HEK293 (cell line): ENCODE results near the gene PHLDB3.
A peak's percentile ranks its signal among the peaks of the same experiment; 100 is the strongest.

Source experiments
- GLIS1 ChIP-seq: fragments of 450-650 bp; formaldehyde crosslinking; IDR thresholded peaks from 2 replicates; pipeline ENCODE4 v1.5.1; 2016; ENCODE audit warnings: missing biosample characterization, missing genetic modification characterization
- HOXA7 ChIP-seq: sonication (generic); formaldehyde crosslinking; IDR thresholded peaks from 2 replicates; pipeline ENCODE4 v1.8.1; 2022; ENCODE audit warnings: missing genetic modification reagents, borderline replicate concordance
- KLF8 ChIP-seq: fragments of 450-650 bp; formaldehyde crosslinking; IDR thresholded peaks from 2 replicates; pipeline ENCODE4 v1.5.1; 2016; ENCODE audit warnings: missing biosample characterization, missing genetic modification characterization
- OSR2 ChIP-seq: fragments of 450-650 bp; formaldehyde crosslinking; IDR thresholded peaks from 2 replicates; pipeline ENCODE4 v1.5.1; 2016; ENCODE audit warnings: missing biosample characterization, missing genetic modification characterization
- SP2 ChIP-seq: fragments of 450-650 bp; formaldehyde crosslinking; IDR thresholded peaks from 2 replicates; pipeline ENCODE4 v1.5.1; 2016; ENCODE audit warnings: missing biosample characterization, missing genetic modification characterization
- TRIM28 ChIP-seq: IDR thresholded peaks from 2 replicates; pipeline ENCODE4 v1.6.1; 2011; ENCODE audit warnings: low read length, control low read depth, borderline replicate concordance
- ZFP37 ChIP-seq: fragments of 450-650 bp; formaldehyde crosslinking; IDR thresholded peaks from 2 replicates; pipeline ENCODE4 v1.5.1; 2016; ENCODE audit warnings: missing biosample characterization, missing genetic modification characterization
- ZNF10 ChIP-seq: fragments of 450-650 bp; formaldehyde crosslinking; IDR thresholded peaks from 2 replicates; pipeline ENCODE4 v1.5.1; 2017; ENCODE audit warnings: missing biosample characterization, missing genetic modification characterization
- ZNF174 ChIP-seq: fragments of 450-650 bp; formaldehyde crosslinking; IDR thresholded peaks from 2 replicates; pipeline ENCODE4 v1.5.0; 2017; ENCODE audit warnings: missing biosample characterization, mild to moderate bottlenecking, missing genetic modification characterization
- ZNF175 ChIP-seq: fragments of 450-650 bp; formaldehyde crosslinking; IDR thresholded peaks from 2 replicates; pipeline ENCODE4 v1.5.1; 2016; ENCODE audit warnings: missing biosample characterization, missing genetic modification characterization
- ZNF202 ChIP-seq: fragments of 450-650 bp; formaldehyde crosslinking; IDR thresholded peaks from 2 replicates; pipeline ENCODE4 v1.5.1; 2016; ENCODE audit warnings: missing biosample characterization, missing genetic modification characterization, borderline replicate concordance
- ZNF211 ChIP-seq: fragments of 450-650 bp; formaldehyde crosslinking; IDR thresholded peaks from 2 replicates; pipeline ENCODE4 v1.5.1; 2016; ENCODE audit warnings: low read depth, missing biosample characterization, missing genetic modification characterization
- ZNF324 ChIP-seq: fragments of 450-650 bp; formaldehyde crosslinking; IDR thresholded peaks from 2 replicates; pipeline ENCODE4 v1.5.1; 2016; ENCODE audit warnings: missing biosample characterization, missing genetic modification characterization
- ZNF341 ChIP-seq: fragments of 450-650 bp; formaldehyde crosslinking; IDR thresholded peaks from 2 replicates; pipeline ENCODE4; 2016; ENCODE audit warnings: low read depth, missing biosample characterization, missing genetic modification characterization
- ZNF37A ChIP-seq: fragments of 450-650 bp; IDR thresholded peaks from 2 replicates; pipeline ENCODE4 v1.5.1; 2018; ENCODE audit warnings: missing biosample characterization, missing genetic modification characterization
- ZNF621 ChIP-seq: fragments of 450-650 bp; formaldehyde crosslinking; IDR thresholded peaks from 2 replicates; pipeline ENCODE4 v1.5.1; 2017; ENCODE audit warnings: missing biosample characterization, missing genetic modification characterization
- ZNF623 ChIP-seq: fragments of 450-650 bp; formaldehyde crosslinking; IDR thresholded peaks from 2 replicates; pipeline ENCODE4 v1.5.1; 2016; ENCODE audit warnings: missing biosample characterization, missing genetic modification characterization
- ZNF660 ChIP-seq: fragments of 450-650 bp; IDR thresholded peaks from 2 replicates; pipeline ENCODE4 v1.5.1; 2018; ENCODE audit warnings: missing biosample characterization, mild to moderate bottlenecking, missing genetic modification characterization
- ZNF76 ChIP-seq: fragments of 450-650 bp; formaldehyde crosslinking; IDR thresholded peaks from 2 replicates; pipeline ENCODE4; 2016; ENCODE audit warnings: low read depth, missing biosample characterization, missing genetic modification characterization, borderline replicate concordance
- ZNF777 ChIP-seq: fragments of 450-650 bp; formaldehyde crosslinking; IDR thresholded peaks from 2 replicates; pipeline ENCODE4 v1.5.1; 2017; ENCODE audit warnings: missing biosample characterization, missing genetic modification characterization, borderline replicate concordance
- TF ChIP-seq, protein P1 (sequence below): fragments of 450-650 bp; formaldehyde crosslinking; IDR thresholded peaks from 2 replicates; pipeline ENCODE4 v1.5.1; 2016; ENCODE audit warnings: missing biosample characterization, missing genetic modification characterization
- TF ChIP-seq, protein P2 (sequence below): fragments of 450-650 bp; formaldehyde crosslinking; IDR thresholded peaks from 2 replicates; pipeline ENCODE4 v1.5.1; 2017; ENCODE audit warnings: missing biosample characterization, missing genetic modification characterization
- TF ChIP-seq, protein P3 (sequence below): fragments of 450-650 bp; formaldehyde crosslinking; IDR thresholded peaks from 2 replicates; pipeline ENCODE4 v1.5.1; 2016; ENCODE audit warnings: missing biosample characterization, missing genetic modification characterization, low read depth
- TF ChIP-seq, protein P4 (sequence below): fragments of 450-650 bp; formaldehyde crosslinking; IDR thresholded peaks from 2 replicates; pipeline ENCODE4 v1.5.1; 2016; ENCODE audit warnings: missing biosample characterization, missing genetic modification characterization
- TF ChIP-seq, protein P5 (sequence below): fragments of 450-650 bp; formaldehyde crosslinking; IDR thresholded peaks from 2 replicates; pipeline ENCODE4 v1.5.1; 2016; ENCODE audit warnings: missing biosample characterization, missing genetic modification characterization
- TF ChIP-seq, protein P6 (sequence below): fragments of 450-650 bp; formaldehyde crosslinking; IDR thresholded peaks from 2 replicates; pipeline ENCODE4 v1.5.1; 2016; ENCODE audit warnings: missing biosample characterization, missing genetic modification characterization
- TF ChIP-seq, protein P7 (sequence below): fragments of 450-650 bp; formaldehyde crosslinking; IDR thresholded peaks from 2 replicates; pipeline ENCODE4 v1.5.1; 2017; ENCODE audit warnings: missing biosample characterization, missing genetic modification characterization

PHLDB3 gene

DNA sequence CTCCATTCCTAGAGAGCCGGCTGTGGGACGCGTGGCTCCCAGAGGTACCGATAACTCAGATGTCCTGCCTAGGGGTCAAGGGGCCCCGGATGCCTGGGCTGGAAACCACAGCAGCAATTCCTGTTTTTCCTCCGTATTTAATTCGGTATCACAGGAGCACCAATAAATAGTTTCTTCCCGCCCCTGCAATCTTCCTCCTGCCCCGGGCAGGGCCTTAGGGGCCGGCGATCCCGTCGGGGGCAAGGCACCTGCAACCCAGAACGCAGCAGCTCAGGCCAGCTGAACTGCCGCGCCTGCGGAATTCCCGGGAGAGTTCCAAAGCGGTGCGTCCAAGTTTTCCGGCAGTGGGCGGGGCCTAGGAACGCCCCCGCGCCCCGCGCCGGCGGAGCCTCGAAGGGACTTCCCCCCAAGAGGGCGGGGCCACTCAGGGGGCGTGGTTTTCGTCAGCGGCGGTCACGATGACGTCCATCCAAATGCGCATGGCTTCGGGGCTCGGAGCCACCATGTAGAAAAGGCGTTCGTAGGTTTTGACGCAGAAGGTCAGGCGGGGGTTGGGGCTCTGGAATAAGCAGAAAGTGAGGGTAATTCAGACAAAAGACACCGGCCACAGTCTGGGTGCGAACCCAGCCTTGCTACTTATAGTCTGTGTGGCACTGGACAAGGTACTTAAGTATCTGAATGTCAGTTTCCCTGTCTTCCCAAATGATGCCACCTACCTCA lies 29.4 kb downstream of the PHLDB3 start (continued):
- TF ChIP-seq, protein P1, sequence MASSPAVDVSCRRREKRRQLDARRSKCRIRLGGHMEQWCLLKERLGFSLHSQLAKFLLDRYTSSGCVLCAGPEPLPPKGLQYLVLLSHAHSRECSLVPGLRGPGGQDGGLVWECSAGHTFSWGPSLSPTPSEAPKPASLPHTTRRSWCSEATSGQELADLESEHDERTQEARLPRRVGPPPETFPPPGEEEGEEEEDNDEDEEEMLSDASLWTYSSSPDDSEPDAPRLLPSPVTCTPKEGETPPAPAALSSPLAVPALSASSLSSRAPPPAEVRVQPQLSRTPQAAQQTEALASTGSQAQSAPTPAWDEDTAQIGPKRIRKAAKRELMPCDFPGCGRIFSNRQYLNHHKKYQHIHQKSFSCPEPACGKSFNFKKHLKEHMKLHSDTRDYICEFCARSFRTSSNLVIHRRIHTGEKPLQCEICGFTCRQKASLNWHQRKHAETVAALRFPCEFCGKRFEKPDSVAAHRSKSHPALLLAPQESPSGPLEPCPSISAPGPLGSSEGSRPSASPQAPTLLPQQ (tag by site-specific recombination) = peak; percentile 58
- TF ChIP-seq KLF8 (tag by site-specific recombination) (peak; percentile 96), ZNF76 (0 out of 2 replicates have a peak, but pooled peaks have one; percentile 9), ZNF621 (tag by site-specific recombination) (no peak), ZNF37A (tag by site-specific recombination) (no peak), ZFP37 (tag by site-specific recombination) (no peak; the same call in 1 of the 2 replicates), ZNF660 (peak; percentile 84), ZNF211 (tag by site-specific recombination) (no peak), ZNF174 (tag by site-specific recombination) (no peak), SP2 (tag by site-specific recombination) (peak; percentile 99), HOXA7 (CRISPR knock-in tag) (no peak), ZNF175 (tag by site-specific recombination) (no peak), ZNF10 (tag by site-specific recombination) (0 out of 2 replicates have a peak, but pooled peaks have one; percentile 34), OSR2 (tag by site-specific recombination) (no peak), ZNF341 (tag by site-specific recombination) (peak; percentile 43; the same call in 1 of the 2 replicates), ZNF202 (tag by site-specific recombination) (no peak), ZNF777 (tag by site-specific recombination) (peak; percentile 88), TRIM28 (no peak), GLIS1 (tag by site-specific recombination) (peak; percentile 19; the same call in 1 of the 2 replicates), ZNF324 (tag by site-specific recombination) (0 out of 2 replicates have a peak, but pooled peaks have one; percentile 41), ZNF623 (tag by site-specific recombination) (no peak)
- TF ChIP-seq, protein P2, sequence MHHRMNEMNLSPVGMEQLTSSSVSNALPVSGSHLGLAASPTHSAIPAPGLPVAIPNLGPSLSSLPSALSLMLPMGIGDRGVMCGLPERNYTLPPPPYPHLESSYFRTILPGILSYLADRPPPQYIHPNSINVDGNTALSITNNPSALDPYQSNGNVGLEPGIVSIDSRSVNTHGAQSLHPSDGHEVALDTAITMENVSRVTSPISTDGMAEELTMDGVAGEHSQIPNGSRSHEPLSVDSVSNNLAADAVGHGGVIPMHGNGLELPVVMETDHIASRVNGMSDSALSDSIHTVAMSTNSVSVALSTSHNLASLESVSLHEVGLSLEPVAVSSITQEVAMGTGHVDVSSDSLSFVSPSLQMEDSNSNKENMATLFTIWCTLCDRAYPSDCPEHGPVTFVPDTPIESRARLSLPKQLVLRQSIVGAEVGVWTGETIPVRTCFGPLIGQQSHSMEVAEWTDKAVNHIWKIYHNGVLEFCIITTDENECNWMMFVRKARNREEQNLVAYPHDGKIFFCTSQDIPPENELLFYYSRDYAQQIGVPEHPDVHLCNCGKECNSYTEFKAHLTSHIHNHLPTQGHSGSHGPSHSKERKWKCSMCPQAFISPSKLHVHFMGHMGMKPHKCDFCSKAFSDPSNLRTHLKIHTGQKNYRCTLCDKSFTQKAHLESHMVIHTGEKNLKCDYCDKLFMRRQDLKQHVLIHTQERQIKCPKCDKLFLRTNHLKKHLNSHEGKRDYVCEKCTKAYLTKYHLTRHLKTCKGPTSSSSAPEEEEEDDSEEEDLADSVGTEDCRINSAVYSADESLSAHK = peak; percentile 76
- TF ChIP-seq, protein P3, sequence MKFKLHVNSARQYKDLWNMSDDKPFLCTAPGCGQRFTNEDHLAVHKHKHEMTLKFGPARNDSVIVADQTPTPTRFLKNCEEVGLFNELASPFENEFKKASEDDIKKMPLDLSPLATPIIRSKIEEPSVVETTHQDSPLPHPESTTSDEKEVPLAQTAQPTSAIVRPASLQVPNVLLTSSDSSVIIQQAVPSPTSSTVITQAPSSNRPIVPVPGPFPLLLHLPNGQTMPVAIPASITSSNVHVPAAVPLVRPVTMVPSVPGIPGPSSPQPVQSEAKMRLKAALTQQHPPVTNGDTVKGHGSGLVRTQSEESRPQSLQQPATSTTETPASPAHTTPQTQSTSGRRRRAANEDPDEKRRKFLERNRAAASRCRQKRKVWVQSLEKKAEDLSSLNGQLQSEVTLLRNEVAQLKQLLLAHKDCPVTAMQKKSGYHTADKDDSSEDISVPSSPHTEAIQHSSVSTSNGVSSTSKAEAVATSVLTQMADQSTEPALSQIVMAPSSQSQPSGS (tag by site-specific recombination) = peak; percentile 93
- TF ChIP-seq, protein P4, sequence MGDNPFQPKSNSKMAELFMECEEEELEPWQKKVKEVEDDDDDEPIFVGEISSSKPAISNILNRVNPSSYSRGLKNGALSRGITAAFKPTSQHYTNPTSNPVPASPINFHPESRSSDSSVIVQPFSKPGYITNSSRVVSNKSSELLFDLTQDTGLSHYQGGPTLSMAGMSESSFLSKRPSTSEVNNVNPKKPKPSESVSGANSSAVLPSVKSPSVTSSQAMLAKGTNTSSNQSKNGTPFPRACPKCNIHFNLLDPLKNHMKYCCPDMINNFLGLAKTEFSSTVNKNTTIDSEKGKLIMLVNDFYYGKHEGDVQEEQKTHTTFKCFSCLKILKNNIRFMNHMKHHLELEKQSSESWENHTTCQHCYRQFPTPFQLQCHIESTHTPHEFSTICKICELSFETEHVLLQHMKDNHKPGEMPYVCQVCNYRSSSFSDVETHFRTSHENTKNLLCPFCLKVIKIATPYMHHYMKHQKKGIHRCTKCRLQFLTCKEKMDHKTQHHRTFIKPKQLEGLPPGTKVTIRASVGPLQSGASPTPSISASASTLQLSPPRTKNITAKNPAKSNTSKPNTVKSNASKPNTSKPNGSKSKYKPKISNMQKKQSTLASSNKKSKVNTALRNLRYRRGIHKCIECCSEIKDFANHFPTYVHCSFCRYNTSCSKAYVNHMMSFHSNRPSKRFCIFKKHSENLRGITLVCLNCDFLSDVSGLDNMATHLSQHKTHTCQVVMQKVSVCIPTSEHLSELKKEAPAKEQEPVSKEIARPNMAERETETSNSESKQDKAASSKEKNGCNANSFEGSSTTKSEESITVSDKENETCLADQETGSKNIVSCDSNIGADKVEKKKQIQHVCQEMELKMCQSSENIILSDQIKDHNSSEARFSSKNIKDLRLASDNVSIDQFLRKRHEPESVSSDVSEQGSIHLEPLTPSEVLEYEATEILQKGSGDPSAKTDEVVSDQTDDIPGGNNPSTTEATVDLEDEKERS = no peak
- TF ChIP-seq, protein P5, sequence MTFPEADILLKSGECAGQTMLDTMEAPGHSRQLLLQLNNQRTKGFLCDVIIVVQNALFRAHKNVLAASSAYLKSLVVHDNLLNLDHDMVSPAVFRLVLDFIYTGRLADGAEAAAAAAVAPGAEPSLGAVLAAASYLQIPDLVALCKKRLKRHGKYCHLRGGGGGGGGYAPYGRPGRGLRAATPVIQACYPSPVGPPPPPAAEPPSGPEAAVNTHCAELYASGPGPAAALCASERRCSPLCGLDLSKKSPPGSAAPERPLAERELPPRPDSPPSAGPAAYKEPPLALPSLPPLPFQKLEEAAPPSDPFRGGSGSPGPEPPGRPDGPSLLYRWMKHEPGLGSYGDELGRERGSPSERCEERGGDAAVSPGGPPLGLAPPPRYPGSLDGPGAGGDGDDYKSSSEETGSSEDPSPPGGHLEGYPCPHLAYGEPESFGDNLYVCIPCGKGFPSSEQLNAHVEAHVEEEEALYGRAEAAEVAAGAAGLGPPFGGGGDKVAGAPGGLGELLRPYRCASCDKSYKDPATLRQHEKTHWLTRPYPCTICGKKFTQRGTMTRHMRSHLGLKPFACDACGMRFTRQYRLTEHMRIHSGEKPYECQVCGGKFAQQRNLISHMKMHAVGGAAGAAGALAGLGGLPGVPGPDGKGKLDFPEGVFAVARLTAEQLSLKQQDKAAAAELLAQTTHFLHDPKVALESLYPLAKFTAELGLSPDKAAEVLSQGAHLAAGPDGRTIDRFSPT (tag by site-specific recombination) = no peak
- TF ChIP-seq, protein P6, sequence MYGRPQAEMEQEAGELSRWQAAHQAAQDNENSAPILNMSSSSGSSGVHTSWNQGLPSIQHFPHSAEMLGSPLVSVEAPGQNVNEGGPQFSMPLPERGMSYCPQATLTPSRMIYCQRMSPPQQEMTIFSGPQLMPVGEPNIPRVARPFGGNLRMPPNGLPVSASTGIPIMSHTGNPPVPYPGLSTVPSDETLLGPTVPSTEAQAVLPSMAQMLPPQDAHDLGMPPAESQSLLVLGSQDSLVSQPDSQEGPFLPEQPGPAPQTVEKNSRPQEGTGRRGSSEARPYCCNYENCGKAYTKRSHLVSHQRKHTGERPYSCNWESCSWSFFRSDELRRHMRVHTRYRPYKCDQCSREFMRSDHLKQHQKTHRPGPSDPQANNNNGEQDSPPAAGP (tag by site-specific recombination) = peak; percentile 41
- TF ChIP-seq, protein P7, sequence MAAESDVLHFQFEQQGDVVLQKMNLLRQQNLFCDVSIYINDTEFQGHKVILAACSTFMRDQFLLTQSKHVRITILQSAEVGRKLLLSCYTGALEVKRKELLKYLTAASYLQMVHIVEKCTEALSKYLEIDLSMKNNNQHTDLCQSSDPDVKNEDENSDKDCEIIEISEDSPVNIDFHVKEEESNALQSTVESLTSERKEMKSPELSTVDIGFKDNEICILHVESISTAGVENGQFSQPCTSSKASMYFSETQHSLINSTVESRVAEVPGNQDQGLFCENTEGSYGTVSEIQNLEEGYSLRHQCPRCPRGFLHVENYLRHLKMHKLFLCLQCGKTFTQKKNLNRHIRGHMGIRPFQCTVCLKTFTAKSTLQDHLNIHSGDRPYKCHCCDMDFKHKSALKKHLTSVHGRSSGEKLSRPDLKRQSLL (tag by site-specific recombination) = no peak
